Globus pallidus (tissue), 1 donor: ENCODE data around the gene ZNF610.

Experiments used
- DNase-seq: peaks from one replicate; pipeline ENCODE4 v3.0.0-alpha.2; 2015; ENCODE audit warnings: low spot score

ZNF610 gene

DNA sequence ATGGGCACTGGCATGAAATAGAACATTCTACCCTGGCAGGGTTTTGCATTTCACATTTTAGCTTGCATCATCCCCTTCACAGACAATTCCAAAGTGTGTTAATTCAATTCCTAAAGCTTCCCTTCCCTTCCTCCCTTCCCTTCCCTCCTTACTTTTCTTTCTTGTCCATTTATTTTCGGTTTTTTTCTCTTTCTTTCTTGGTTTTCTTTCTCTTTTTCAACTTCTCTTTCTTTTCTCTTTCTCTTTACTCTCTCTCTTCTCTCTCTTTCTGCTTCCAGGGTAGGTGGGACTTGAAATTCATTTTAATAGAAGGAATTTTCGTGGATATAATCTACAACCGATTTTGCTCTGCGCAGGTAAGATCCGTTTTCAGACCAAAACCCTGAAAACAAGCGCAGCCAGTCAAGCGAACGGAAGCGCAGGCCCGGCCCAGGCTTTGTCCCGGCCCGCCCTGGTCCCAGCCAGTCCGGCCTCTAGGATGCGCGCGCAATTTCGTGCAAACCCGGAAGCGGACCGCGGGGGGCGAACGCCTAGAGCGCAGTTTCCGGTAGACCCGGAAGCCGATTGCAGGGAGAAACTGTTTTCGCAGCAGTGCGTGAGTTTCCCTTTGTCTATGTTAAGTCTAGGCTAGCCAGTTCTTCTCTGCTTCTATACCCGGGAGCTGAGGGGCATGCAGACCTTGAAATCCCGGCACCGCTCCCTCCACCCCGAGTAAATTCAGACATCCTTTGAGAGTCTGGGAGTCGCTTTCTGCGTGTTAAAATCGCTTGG, 61.5 kb downstream of the ZNF610 start, which contains the start of gene ZNF528:
ZNF528 (plus strand) TSS at position 540 of the 771 bp plus-strand sequence. CDS start 4,165 bp downstream, outside the sequence.
- DNase-seq = peak; percentile 92

DNA sequence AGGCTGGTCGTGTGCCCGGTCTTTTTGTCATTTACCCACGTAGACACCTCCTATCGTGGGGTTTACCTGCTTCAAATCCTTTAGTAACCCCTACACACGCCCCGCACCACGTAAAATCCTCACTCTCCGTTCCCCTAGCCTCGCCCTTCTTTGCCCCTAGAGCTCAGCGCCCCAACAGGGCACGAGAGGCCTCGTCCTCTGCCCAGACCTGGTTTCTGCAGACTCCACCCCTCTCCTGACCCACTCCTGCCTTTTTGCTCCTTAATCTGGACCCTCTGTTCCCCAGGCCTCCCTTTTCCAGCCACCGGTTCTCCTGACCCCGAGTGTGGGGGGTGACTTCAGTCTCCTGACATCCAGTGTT, 62.0 kb downstream of the ZNF610 start:
- peak; percentile 0 for DNase-seq

DNA sequence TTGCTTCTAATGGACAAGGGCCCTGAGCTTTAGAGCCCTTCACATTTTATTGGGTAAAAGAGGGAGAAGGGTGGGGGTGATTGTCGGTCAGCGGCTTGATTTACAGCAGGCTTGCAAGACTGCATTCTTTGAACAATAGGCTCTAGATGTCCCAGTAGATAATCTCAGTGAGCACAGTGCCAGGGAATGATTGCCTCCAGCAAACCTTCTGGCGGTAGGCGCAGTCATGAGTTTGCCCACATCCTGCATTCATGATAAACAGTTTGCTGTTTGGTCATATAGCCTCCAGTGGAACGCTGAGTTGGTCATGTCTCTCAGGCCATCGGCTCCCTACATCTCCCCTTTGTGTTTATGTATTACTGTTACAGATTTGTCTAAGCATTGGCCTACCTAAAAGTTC, 74.2 kb downstream of the ZNF610 start:
- no peak for DNase-seq

DNA sequence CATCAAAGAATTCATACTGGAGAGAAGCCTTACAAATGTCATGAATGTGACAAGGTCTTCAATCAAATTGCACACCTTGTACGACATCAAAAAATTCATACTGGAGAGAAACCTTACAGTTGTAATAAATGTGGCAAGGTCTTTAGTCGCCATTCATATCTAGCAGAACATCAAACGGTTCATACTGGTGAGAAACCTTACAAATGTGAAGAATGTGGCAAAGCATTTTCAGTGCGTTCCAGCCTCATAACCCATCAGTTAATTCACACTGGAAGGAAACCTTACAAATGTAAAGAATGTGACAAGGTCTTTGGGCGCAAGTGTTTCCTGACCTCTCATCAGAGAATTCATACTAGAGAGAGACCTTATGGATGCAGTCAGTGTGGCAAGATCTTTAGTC, 79.7 kb downstream of the ZNF610 start:
- DNase-seq = no peak
